NCI-H526 treated with DMSO at 0.1 percent for 48 hours (cell line): Measurements from ENCODE around the gene ZSWIM5.

Experiments used
- DNase-seq: peaks from one replicate; lab custom pipeline; 2025; lab: John Stamatoyannopoulos, UW

ZSWIM5 gene

DNA sequence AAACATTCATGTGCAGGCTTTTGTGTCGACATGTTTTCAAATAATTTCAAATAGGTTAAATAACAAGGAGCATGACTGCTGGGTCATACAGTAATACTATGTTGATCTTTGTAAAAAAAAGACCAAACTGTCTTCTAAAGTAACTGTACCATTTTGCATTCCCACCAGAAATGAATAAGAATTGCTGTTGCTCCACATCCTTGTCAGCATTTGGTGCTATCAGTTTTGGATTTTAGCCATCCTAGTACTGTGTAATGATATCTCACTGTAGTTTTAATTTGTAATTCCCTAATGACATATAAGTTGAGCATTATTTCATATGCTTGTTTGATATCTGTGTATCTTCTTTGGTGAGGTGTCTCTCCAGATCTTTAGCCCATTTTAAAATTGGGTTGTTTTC lies 182.7 kb downstream of the ZSWIM5 start:
- no peak for DNase-seq

DNA sequence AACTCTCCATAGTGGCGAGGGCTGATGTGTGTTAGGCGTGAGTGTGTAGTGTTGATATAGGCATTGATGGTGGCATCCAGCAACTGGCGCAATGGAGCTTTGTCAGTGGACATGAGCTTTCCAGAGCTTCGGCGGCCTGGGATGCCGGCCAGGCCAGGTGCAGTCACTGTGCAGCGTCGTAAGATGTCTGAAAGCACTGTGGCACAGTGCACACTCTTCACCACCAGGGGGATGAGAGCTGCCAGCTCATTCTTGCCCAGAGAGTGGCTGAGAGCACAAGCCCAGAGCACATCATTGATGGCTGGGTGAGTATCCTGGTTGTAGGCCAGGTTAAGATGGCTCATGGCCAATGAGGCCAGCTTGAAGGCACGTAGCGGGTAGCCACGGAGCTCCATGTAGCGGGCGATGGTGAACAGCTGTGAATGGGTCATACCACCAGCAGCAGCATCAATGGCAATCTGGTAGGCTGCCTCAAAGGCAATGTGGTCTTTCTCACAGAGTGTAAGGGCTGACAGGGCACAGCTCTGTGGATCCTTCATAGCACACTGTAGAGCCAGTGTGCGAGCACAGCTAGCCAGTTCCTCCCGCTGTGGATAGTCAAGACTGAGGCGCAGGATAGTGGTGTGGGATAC lies 187.7 kb downstream of the ZSWIM5 start:
- DNase-seq = peak; percentile 69

DNA sequence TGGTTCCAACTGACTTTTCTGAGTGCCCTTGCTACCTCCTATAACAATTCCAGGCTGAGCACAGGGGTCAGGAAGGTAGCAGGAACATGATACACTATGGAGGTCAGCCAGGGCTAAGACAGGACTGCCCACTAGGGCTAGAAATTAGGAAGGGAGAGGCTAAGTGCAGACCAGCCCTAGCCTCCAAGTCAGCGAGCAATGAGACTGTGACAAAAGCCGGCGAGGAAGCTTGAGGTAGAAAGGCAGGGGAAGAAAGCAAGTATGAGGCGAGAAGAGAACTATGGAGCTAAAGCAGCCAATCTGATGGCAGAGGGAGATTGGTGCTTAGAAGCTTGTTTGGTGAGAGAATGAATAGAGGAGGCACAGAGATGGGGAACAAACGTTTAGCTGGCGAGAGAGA lies 189.6 kb downstream of the ZSWIM5 start:
- no peak for DNase-seq

DNA sequence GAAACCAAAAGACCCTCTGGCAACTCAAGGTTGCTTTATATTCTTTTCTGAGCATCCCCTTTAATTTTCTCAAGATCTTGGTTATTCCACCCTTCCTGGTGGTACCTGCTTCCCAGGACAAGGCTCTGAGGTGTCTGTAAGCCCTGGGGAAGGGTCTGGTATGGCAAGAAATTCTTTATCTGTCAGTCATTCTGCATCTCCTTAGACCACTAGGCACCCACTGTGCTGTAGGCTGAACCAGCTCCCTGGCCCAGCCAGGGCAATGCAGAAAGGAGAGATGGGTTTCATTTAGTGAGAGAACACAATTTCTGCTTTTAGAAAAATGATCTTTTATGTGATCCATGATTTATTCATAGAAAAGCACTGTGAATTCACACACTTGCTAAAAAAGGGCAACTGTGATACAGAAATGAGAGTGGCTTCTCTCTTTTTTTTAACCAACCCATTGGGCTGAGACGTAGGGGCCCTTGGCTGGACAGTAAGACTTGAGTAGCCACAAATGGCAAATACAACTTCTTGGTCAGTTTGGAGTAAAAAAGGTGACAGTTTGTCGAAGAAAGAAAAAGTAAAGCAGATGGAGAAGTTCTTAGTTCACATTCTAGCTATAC lies 190.2 kb downstream of the ZSWIM5 start:
- DNase-seq = no peak

DNA sequence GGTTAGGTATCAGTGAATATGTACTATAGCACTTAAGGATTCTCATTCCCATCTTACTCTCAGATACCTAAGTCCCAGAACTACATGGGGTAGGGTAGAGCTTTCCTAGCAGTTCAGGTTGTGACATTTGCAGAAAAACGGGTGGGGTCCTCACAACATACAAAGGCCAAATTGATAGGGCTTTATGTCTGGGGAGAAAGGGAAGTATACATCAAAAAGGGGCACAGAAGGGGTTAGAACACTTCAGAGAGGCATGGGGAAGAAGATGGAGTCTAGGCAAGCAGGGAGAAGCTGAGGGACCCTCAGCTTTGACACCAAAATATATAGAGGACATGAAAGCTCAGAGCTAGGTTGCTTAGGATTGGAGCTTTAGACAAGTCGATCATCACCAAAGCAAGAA lies 190.7 kb downstream of the ZSWIM5 start:
- no peak for DNase-seq

DNA sequence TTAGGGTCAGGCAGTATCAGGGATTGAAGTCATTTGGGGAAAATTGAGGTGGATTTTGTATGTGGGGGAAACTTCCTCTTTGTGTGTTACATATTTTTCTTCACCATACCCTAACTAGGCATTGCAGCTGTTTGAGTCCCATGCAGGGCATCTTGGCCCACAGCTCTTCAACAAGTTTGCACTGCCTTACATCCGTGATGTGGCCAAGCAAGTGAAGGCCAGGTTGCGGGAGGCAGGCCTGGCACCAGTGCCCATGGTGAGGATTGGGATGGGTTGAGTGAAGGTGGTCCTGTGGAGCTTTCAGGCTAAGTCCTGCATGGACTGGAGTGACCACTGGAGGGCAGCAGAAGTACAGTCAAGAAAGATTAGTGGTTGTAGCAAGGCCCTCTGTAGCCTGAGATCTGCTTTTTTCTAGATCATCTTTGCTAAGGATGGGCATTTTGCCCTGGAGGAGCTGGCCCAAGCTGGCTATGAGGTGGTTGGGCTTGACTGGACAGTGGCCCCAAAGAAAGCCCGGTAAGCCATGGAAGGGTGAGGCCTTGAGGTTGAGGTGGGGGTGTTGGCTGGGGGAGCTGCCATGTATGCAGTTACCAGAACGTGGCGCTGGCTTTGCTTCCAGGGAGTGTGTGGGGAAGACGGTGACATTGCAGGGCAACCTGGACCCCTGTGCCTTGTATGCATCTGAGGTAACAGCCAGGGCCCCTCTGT lies 191.9 kb downstream of the ZSWIM5 start:
- DNase-seq = peak; percentile 69

DNA sequence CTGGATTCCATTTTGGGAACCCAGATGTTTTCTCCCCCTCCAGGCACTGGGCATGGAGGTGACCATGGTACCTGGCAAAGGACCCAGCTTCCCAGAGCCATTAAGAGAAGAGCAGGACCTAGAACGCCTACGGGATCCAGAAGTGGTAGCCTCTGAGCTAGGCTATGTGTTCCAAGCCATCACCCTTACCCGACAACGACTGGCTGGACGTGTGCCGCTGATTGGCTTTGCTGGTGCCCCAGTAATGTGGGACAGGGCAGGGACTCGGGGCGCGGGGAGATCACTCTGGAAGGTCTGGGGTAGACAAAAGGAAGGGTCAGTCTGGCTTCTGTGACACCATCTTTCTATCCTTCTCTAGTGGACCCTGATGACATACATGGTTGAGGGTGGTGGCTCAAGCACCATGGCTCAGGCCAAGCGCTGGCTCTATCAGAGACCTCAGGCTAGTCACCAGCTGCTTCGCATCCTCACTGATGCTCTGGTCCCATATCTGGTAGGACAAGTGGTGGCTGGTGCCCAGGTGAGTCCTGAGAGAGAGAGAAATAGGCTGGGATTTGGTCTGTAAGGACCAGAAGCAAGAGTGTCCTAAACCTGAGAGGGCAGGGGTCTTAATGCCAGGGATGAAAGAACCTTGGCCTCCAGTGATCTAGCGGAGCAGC lies 192.7 kb downstream of the ZSWIM5 start:
- DNase-seq = no peak

DNA sequence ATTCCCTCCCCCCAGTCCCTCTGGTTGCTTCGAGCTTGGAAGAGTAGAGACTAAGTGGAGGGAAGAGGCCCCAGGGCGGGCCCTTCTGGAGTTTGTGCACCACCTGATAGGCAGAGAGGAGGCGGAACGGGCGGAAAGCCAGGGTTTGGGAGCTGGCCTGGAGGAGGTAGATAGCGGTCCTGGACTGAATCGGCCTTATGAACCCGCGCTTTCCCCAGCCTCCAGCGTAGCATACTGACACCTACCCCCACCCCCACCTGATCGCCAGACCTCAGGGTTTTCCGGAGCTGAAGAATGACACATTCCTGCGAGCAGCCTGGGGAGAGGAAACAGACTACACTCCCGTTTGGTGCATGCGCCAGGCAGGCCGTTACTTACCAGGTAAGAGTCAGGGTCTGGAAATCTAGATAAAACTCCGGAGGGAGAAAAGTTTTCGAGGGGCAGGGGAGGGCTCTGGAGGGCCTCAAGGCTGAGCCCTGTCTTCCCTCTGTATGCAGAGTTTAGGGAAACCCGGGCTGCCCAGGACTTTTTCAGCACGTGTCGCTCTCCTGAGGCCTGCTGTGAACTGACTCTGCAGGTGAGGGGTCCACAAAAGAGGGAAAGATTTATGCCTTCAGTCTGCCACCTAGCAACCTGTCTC lies 193.6 kb downstream of the ZSWIM5 start:
- DNase-seq = no peak

DNA sequence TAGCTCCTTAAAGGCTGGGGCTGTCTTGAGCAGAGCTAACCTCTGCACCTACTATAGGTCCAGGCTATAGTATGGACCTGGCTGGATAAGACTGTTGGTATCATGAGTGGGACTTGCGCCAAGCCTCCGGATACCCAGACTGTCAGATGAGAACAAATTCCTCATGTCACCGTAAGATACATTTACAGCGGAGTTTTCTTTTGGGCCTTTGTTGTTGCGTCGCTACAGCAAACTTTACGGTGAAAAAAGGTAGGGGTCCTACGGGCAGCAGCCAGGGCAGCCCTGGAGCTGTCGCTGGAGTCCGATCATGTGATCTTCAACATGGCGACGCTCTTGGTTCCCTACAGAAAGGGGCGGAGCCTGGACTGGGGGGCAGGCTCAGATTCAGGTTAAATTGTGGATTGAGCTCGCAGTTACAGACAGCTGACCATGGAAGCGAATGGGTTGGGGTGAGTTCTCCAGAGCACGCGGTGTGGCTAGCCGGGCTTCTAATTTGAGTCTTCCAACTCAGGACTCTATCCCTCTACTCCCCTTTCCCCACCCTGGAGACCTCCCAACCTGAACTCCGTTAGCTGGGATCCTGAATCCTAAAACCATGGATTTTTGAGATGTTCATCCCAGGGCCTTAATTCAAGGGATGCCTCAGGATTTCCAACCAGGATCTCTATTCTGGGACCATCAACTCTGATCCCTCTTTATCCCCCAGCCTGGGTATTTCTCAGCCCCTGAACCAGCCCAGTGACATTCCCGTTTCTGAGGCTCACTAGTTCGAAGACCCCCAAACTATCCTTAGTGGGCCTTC lies 194.4 kb downstream of the ZSWIM5 start, which contains the start of gene UROD:
Gene UROD (plus strand): TSS at position 418 of the 802 bp plus-strand sequence. CDS start 12 bp downstream, at position 430.
- peak; percentile 98 for DNase-seq

DNA sequence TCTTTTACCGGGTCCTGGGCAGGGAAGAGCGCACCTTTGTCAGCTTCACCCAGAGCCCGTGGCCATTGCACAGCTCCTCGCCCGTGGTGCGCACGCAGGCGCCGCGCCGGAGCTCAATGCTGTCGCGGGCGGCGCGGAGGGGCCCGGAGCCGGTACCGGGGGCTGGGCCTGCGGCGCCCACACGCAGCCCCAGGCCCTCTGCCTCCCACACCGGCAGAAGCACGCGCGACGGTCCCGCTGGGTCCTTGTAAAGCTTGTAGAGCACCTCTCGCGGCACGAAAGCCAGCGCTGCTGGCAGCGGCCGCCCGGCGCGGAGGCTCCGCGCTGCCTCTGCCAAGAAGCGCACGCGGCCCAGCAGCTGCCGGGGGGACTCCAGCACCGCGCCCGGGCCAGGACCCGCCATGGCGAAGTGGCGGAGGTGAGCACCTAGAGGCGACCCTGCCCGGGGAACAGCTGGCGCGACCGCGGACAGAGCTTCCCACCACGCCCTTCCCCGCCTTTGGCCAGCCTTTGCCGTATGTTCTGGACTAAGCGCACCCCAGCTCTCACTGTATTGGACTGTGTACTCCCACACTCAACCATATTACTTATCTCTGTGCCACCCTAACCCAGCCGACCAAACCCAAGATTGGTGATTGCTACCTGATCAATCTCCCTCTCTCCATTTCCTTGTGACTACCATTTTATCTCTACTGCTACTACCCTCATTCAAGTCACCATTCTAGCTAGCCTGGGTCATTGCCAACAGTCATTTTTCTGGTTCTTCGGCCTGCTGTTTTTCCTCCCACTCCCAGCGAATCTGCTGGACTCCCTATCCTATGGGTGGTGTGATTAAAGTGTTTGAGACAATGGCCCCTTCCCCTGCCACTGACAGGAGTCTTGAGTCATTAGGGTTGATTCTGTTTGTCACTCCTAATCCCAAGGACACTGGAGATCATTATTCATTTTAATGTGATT lies 195.3 kb downstream of the ZSWIM5 start, which contains the start of gene HECTD3:
Gene HECTD3 (minus strand): TSS at position 470 of the 957 bp plus-strand sequence. CDS start 67 bp downstream, at position 403.
- peak; percentile 88 for DNase-seq

DNA sequence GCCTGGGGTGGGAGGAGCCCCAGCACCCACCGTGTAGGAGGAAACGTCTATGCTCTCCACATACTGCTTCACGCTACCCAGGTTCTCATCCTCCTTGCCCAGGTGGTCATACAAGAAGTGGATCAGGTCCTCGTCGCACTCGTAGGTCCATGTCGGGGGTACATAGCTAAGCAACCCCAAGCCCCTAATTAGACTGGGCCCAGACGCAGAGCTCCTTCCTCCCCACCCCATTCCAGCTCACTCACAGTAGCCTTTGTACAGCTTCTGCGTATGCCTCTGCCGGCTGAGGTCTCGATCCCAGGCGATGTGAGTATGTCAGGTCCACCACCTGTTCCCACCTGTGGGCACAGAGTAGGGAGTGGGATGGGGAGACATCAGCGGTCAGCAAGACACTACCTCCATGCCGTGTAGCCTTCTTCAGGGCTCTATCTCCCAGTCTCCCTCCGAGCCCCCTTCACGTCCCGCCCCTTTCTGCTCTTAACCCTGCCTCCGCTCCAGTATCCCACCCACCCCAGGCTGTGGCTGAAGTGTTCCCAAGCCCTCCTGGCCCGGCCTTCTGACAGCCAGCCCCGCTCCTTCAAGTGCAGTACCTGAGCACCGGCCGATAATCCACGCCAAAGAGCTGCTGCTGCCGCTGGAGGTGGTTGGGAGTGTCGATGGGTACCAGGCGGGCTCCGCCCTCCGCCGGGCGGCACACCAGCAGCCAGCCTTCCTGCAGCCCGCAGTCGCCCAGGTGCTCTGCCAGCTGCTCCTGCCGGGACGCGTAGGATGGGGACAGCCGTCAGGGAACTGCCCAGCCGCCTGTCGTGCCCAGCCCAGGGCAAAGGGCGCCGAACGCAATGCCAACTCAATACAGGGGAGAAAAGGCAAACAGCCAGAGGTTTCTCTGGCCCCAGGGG lies 196.2 kb downstream of the ZSWIM5 start:
- DNase-seq = peak; percentile 58

DNA sequence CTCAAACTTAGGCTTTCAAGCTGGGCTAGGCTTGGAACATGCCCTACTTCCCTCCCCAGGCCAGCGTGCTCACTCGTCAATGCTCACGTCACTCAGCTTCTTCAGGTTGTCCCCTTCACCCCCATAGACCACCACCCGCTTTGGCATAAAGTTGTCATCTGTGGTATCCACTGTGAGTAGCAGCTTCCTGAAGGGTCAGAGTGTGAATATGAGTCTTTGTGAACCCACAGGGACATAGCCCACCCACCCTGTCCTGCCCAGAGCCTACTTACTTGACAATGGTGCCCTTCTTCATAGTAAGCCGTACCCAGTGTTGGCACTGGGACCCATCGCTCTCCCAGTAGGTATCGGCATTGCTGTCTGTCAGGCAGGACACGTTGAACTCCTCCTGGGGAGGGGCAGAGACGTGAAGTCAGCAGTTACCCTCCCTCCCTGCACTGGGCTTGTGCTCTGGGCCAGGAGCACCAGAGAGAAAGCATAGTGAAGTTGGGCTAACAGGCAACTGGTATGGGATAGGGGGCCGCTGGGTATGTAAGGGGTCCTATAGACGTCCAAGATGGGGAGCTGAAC lies 197.0 kb downstream of the ZSWIM5 start:
- no peak for DNase-seq

DNA sequence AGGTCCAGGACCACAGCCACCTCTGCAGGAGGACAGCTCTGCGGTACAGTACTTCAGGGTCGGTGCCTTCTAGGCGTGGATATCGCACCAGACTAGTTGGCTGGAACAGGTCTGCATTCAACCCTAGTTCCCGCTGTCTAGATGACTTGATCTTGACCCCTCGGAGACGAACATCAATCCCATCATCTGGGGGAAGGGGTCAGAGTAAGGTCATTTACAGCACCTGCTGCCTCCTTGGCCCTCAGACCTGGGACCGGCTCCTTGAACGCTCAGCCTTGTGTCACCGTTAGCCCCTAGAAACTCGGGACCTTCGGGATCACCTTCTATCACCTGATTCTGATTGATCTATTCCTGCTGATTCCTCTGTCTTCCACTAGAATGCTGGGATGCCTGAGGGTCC lies 197.9 kb downstream of the ZSWIM5 start:
- DNase-seq = no peak

DNA sequence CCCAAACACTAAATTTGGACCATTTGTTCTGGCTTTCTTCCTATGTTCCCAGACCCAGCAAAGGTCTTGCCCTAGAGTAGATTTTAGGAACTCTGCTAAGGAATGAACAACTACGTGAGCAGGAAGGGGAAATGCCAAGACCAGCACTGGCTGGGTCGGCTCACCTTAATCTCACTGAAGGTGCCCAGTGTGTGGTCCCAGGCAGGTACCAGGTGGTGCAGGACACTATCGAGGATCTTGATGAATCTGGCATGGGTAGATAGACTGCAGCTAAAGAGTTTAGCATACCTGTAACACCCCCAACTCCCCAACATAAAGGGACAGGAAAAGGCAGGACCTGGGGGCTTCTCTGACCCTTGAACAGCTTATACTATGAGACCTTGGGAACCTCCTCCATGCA lies 198.3 kb downstream of the ZSWIM5 start:
- no peak for DNase-seq

DNA sequence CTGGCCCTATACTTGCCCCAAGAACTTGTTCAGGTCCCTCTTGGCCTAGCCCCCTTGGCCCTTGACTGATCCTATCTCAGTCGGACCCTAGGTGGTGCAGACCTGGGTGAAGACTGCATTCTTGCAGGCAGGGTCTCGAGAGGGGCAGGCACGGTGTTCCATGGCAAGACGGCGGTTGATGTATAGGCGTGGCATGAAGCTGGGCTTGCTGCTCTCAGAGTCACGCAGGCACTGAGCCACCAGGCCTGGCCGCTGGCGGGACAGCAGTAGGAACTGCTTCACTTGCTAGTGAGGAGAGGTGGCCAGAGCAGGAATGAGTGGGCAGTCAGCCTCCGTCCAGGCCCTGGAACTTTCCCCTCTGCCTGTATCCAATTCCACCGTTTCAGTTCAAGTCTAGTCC lies 199.1 kb downstream of the ZSWIM5 start:
- DNase-seq = no peak

DNA sequence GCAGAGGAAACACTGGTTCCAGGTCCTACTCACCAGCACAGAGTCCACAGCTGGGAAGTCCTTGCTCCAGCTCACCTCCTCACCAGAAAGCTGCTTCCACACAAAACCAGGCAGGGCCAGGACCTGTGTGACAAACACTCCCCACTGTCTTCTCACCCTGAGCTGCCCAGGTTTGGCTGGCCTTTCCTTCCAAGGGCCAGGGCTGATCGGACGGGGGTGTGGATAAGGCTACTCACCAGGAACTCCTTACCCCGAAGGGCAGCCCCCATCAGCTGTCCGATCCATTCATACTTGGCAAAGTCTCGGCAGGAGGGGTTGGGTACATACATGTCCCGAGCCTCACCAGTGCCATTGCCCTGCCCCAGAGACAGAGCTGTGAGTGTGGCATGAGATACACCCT lies 200.6 kb downstream of the ZSWIM5 start:
- no peak for DNase-seq

DNA sequence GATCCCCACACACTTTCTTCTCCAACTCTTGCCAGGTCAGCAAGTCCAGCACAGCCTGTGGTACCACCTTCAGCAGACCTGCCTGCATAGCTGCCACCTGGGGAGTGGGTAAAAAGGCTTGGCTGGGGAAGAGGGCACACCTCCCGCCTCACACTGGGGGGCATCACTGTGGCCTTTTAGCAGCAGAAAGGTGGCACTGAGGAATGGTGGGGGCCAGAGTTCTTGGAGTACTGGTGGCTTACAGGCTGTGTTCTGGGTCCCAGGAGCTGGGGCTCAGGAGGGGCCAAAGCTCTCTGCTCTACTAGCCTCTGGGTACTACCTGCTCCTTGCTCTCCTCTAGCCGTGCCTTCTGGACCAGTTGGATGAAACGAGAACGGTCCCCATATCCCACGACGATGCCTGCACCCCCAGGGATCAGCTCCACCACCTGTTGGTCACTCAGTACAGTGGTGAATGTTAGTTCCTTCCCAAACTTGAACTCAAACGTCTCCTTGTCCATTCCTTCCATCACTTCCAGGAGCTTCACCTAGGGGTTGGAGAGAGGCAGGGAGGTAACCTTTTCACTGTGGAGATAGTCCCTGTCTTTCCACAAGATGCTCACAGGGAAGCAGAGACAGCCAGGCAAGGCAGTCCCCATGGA lies 202.0 kb downstream of the ZSWIM5 start:
- no peak for DNase-seq

DNA sequence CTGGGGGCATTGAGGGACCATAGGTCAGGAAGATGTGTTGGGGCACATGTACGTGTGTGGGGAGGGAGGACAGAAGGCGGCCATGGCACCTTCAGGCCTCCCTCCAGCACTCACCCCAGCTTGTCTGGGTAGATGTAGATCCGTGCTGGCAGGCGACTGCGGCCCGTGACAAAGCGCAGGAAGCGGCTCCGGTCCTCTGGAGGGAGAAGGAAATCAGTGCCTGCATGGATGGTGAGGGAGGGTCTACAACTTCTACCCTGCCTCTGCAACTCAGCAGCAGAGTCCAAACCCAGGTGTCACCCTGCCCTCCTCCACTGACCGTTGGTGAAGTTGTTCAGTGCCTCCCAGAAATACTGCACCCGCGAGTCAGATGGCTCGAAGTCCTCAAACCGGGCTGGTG lies 202.7 kb downstream of the ZSWIM5 start:
- DNase-seq = no peak
